Smooth muscle cell (in vitro differentiated cells): Measurements from ENCODE around the gene GSC2. TPM values are rescaled to one million over a fixed set of nuclear protein-coding genes. Genes with fewer than 3 reads are reported as not detected.
A peak's percentile ranks its signal among the peaks of the same experiment; 100 is the strongest.

Source experiments
- DNase-seq: peaks from one replicate; lab custom pipeline; 2025; ENCODE audit not compliant: unreplicated experiment; lab: John Stamatoyannopoulos, UW
- H2AFZ ChIP-seq: fragments of 200-600 bp; sonication (generic); 2 replicates; pipeline ENCODE4 v1.6.0; 2016; ENCODE audit warnings: antibody characterized with exemption, low read depth, mild to moderate bottlenecking
- H3F3A ChIP-seq: fragments of 200-600 bp; sonication (generic); 2 replicates; pipeline ENCODE4 v1.6.0; 2017; ENCODE audit warnings: antibody characterized with exemption, low read depth
- H3K27ac ChIP-seq: fragments of 200-600 bp; sonication (generic); 2 replicates; pipeline ENCODE4 v1.5.1; 2016; ENCODE audit warnings: low read depth, mild to moderate bottlenecking
- H3K27me3 ChIP-seq: fragments of 200-600 bp; sonication (generic); 2 replicates; pipeline ENCODE4 v1.6.1; 2016; ENCODE audit warnings: low read depth, mild to moderate bottlenecking
- H3K36me3 ChIP-seq: fragments of 200-600 bp; sonication (generic); 2 replicates; pipeline ENCODE4 v1.5.1; 2016; ENCODE audit warnings: low read depth
- H3K4me1 ChIP-seq: fragments of 200-600 bp; sonication (generic); 2 replicates; pipeline ENCODE4 v1.5.1; 2016; ENCODE audit warnings: low read depth
- H3K4me2 ChIP-seq: fragments of 200-600 bp; sonication (generic); 2 replicates; pipeline ENCODE4 v1.6.0; 2016; ENCODE audit warnings: mild to moderate bottlenecking
- H3K4me3 ChIP-seq: fragments of 200-600 bp; sonication (generic); 2 replicates; pipeline ENCODE4 v1.5.1; 2016; ENCODE audit warnings: mild to moderate bottlenecking
- H3K79me2 ChIP-seq: fragments of 200-600 bp; sonication (generic); 2 replicates; pipeline ENCODE4 v1.6.0; 2016; ENCODE audit warnings: low read depth, mild to moderate bottlenecking
- H3K9ac ChIP-seq: fragments of 200-600 bp; sonication (generic); 2 replicates; pipeline ENCODE4 v1.6.0; 2016; ENCODE audit warnings: low read depth
- H3K9me3 ChIP-seq: fragments of 200-600 bp; sonication (generic); replicated peaks from 2 replicates; pipeline ENCODE4 v1.5.1; 2016; ENCODE audit warnings: low read depth
- H4K20me1 ChIP-seq: fragments of 200-600 bp; sonication (generic); 2 replicates; pipeline ENCODE4 v1.6.0; 2016; ENCODE audit warnings: low read depth
- CTCF ChIP-seq: fragments of 200-600 bp; sonication (generic); IDR thresholded peaks from 2 replicates; pipeline ENCODE4 v1.5.1; 2017; ENCODE audit warnings: borderline replicate concordance, mild to moderate bottlenecking, antibody characterized with exemption; ENCODE audit not compliant: insufficient read depth, poor library complexity, severe bottlenecking
- WGBS: methylation state at CpG from one replicate; pipeline ENCODE4 v1.1.7; 2016; ENCODE audit warnings: low lambda C conversion rate; 5-methylcytosine and 5-hydroxymethylcytosine counted together
- polyA plus RNA-seq: library from polyadenylated mRNA; unstranded; fragments of >200 nt; fragmentation: Nextera tagmentation; extraction: Ambion mirVana; gene quantifications from 2 replicates; pipeline ENCODE4 v1.2.1, GENCODE V29; 2016
- total RNA-seq: library from RNA; depleted of rRNA; stranded (reverse); fragments of >200 nt; gene quantifications from 2 replicates; pipeline ENCODE4 v1.2.3, GENCODE V29; 2014

GSC2 gene
- total and polyA plus RNA-seq, 2 experiments from 2014 or later = not detected

- Histone ChIP-seq H3K4me3 (no peak overlapping the region), H3K4me2 (no peak overlapping the region), H3K4me1 (peaks cover 6% of the 10 kb centered on the region), H3K9ac (no peak overlapping the region), H2AFZ (no peak overlapping the region), H3K27me3 (no peaks in the 10 kb centered on the region), H3K9me3 (no peaks in the 10 kb centered on the region), H3K36me3 (no peaks in the 10 kb centered on the region), H3K79me2 (peaks cover 25% of the 10 kb centered on the region), H3K27ac (no peak overlapping the region), H4K20me1 (peaks cover 22% of the 10 kb centered on the region), H3F3A (no peaks in the 10 kb centered on the region)
- TF ChIP-seq CTCF = no peak
- DNase-seq = no peak
- 100% methylated on average over 3 of the region's 4 CpGs for WGBS
Measured at GRCh38 chr22:19124377-19124776, 25.7 kb downstream of the GSC2 start.

GRCh38 chr22:19123936-19124335 lies 26.2 kb downstream of the GSC2 start:
- no peak for TF ChIP-seq CTCF
- WGBS = 91% methylated on average over 4 of the region's 4 CpGs
- Histone ChIP-seq H3F3A (no peaks in the 10 kb centered on the region), H3K79me2 (peaks cover 30% of the 10 kb centered on the region), H3K4me2 (no peak overlapping the region), H3K36me3 (no peaks in the 10 kb centered on the region), H3K4me1 (peaks cover 6% of the 10 kb centered on the region), H2AFZ (no peak overlapping the region), H4K20me1 (peaks cover 27% of the 10 kb centered on the region), H3K9me3 (no peaks in the 10 kb centered on the region), H3K4me3 (no peak overlapping the region), H3K9ac (no peak overlapping the region), H3K27ac (no peak overlapping the region), H3K27me3 (no peaks in the 10 kb centered on the region)
- DNase-seq = no peak

GRCh38 chr22:19122752-19123492 lies 27.2 kb downstream of the GSC2 start:
- Histone ChIP-seq H3K4me2 (peak overlapping the region; percentile 98), H4K20me1 (peaks cover 37% of the 10 kb centered on the region), H3K9me3 (no peaks in the 10 kb centered on the region), H3K4me1 (peaks cover 6% of the 10 kb centered on the region), H3K79me2 (peaks cover 40% of the 10 kb centered on the region), H3K27ac (no peak overlapping the region), H3K9ac (peak overlapping the region; percentile 61), H3K27me3 (no peaks in the 10 kb centered on the region), H3F3A (no peaks in the 10 kb centered on the region), H3K36me3 (no peaks in the 10 kb centered on the region), H2AFZ (peak overlapping the region; percentile 61), H3K4me3 (peak overlapping the region; percentile 98)
- no peak for DNase-seq
- no peak for TF ChIP-seq CTCF
- WGBS = 29% methylated on average over 16 of the region's 27 CpGs
